Measurements from ENCODE around the gene ANKRD24. TPM values are rescaled to one million over a fixed set of nuclear protein-coding genes. Genes with fewer than 3 reads are reported as not detected.

The ANKRD24 gene
- total and polyA plus RNA-seq, 2 experiments from 2014 or later: 3.7 to 18.0 TPM

GRCh38 chr19:4187313-4188122, 5.0 kb downstream of the ANKRD24 start:
- Mint-ChIP-seq H3K36me3 (ENCODE audit: low read depth) (no peaks in the 10 kb centered on the region), H3K27me3 (ENCODE audit: insufficient read depth, low read depth, poor library complexity) (peaks cover 6% of the 10 kb centered on the region), H3K4me1 (no peaks in the 10 kb centered on the region; the same call in 2 of the 3 replicates), H3K27ac (no peak overlapping the region), H3K9me3 (no peaks in the 10 kb centered on the region; the same call in 1 of the 3 replicates), H3K4me3 (no peak overlapping the region)
- Histone ChIP-seq H3K4me1 (ENCODE audit: insufficient read depth) (no peaks in the 10 kb centered on the region), H3K4me3 (no peak overlapping the region), H3K36me3 (ENCODE audit: insufficient read depth) (no peaks in the 10 kb centered on the region), H4K20me1 (replicated peaks; ENCODE audit: insufficient read depth) (no peaks in the 10 kb centered on the region), H3K27ac (ENCODE audit: low read depth) (no peak overlapping the region), H3K4me2 (no peak overlapping the region), H3K9me2 (ENCODE audit: insufficient read depth) (no peaks in the 10 kb centered on the region), H3F3A (replicated peaks; ENCODE audit: low read depth) (peaks cover 3% of the 10 kb centered on the region; the same call in 1 of the 2 replicates), H2AFZ (no peak overlapping the region), H3K27me3 (ENCODE audit: insufficient read depth) (no peaks in the 10 kb centered on the region), H3K79me2 (replicated peaks; ENCODE audit: insufficient read depth) (no peaks in the 10 kb centered on the region)
- no peak for DNase-seq (ENCODE audit: low spot score)
- no peak for ATAC-seq
- TF ChIP-seq REST (IDR thresholded peaks at IDR 0.05; ENCODE audit: unreplicated experiment): no peak
- TF ChIP-seq CTCF (conservative IDR thresholded peaks at IDR 0.05; ENCODE audit: low read depth in 2 of 2): no peak
- TF ChIP-seq EZH2phosphoT487 (IDR thresholded peaks at IDR 0.05; ENCODE audit: unreplicated experiment): no peak
- no peak for TF ChIP-seq ZNF331 (CRISPR knock-in tag; IDR thresholded peaks at IDR 0.05; ENCODE audit: low read depth)
- TF ChIP-seq JUNB (IDR thresholded peaks at IDR 0.05; ENCODE audit: unreplicated experiment): no peak
- no peak for TF ChIP-seq ETS1 (IDR thresholded peaks at IDR 0.05)
- no peak for TF ChIP-seq CREB1 (CRISPR knock-in tag; IDR thresholded peaks at IDR 0.05; ENCODE audit: low read depth)
- no peak for TF ChIP-seq EZH2 (IDR thresholded peaks at IDR 0.05; ENCODE audit: low read depth, unreplicated experiment)
- no peak for TF ChIP-seq STAT1 (IDR thresholded peaks at IDR 0.05; ENCODE audit: unreplicated experiment)
- no peak for TF ChIP-seq ZNF114 (CRISPR knock-in tag; IDR thresholded peaks at IDR 0.05)
- TF ChIP-seq, protein P1, sequence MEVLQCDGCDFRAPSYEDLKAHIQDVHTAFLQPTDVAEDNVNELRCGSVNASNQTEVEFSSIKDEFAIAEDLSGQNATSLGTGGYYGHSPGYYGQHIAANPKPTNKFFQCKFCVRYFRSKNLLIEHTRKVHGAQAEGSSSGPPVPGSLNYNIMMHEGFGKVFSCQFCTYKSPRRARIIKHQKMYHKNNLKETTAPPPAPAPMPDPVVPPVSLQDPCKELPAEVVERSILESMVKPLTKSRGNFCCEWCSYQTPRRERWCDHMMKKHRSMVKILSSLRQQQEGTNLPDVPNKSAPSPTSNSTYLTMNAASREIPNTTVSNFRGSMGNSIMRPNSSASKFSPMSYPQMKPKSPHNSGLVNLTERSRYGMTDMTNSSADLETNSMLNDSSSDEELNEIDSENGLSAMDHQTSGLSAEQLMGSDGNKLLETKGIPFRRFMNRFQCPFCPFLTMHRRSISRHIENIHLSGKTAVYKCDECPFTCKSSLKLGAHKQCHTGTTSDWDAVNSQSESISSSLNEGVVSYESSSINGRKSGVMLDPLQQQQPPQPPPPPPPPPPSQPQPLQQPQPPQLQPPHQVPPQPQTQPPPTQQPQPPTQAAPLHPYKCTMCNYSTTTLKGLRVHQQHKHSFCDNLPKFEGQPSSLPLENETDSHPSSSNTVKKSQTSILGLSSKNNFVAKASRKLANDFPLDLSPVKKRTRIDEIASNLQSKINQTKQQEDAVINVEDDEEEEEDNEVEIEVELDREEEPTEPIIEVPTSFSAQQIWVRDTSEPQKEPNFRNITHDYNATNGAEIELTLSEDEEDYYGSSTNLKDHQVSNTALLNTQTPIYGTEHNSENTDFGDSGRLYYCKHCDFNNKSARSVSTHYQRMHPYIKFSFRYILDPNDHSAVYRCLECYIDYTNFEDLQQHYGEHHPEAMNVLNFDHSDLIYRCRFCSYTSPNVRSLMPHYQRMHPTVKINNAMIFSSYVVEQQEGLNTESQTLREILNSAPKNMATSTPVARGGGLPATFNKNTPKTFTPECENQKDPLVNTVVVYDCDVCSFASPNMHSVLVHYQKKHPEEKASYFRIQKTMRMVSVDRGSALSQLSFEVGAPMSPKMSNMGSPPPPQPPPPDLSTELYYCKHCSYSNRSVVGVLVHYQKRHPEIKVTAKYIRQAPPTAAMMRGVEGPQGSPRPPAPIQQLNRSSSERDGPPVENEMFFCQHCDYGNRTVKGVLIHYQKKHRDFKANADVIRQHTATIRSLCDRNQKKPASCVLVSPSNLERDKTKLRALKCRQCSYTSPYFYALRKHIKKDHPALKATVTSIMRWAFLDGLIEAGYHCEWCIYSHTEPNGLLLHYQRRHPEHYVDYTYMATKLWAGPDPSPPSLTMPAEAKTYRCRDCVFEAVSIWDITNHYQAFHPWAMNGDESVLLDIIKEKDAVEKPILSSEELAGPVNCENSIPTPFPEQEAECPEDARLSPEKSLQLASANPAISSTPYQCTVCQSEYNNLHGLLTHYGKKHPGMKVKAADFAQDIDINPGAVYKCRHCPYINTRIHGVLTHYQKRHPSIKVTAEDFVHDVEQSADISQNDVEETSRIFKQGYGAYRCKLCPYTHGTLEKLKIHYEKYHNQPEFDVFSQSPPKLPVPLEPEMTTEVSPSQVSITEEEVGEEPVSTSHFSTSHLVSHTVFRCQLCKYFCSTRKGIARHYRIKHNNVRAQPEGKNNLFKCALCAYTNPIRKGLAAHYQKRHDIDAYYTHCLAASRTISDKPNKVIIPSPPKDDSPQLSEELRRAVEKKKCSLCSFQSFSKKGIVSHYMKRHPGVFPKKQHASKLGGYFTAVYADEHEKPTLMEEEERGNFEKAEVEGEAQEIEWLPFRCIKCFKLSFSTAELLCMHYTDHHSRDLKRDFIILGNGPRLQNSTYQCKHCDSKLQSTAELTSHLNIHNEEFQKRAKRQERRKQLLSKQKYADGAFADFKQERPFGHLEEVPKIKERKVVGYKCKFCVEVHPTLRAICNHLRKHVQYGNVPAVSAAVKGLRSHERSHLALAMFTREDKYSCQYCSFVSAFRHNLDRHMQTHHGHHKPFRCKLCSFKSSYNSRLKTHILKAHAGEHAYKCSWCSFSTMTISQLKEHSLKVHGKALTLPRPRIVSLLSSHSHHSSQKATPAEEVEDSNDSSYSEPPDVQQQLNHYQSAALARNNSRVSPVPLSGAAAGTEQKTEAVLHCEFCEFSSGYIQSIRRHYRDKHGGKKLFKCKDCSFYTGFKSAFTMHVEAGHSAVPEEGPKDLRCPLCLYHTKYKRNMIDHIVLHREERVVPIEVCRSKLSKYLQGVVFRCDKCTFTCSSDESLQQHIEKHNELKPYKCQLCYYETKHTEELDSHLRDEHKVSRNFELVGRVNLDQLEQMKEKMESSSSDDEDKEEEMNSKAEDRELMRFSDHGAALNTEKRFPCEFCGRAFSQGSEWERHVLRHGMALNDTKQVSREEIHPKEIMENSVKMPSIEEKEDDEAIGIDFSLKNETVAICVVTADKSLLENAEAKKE (CRISPR knock-in tag; IDR thresholded peaks at IDR 0.05): no peak
- no peak for TF ChIP-seq POLR2AphosphoS5 (IDR thresholded peaks at IDR 0.05; ENCODE audit: low read depth)
- TF ChIP-seq NANOG (IDR thresholded peaks at IDR 0.05; ENCODE audit: borderline replicate concordance): no peak
